Mesendoderm (in vitro differentiated cells): Measurements from ENCODE around the gene GLIS1.

Source experiments
- DNase-seq: peaks from one replicate; pipeline ENCODE4 v3.0.0; 2013
- H2AK5ac ChIP-seq: 2 replicates; pipeline ENCODE4 v1.6.1; 2013; ENCODE audit warnings: low read length, inconsistent platforms
- H2BK120ac ChIP-seq: 2 replicates; pipeline ENCODE4 v1.6.1; 2013; ENCODE audit warnings: low read depth, mild to moderate bottlenecking, low read length, moderate library complexity, mixed read lengths
- H2BK15ac ChIP-seq: replicated peaks from 2 replicates; pipeline ENCODE4 v1.6.1; 2013; ENCODE audit warnings: low read depth, mild to moderate bottlenecking, moderate library complexity
- H2BK5ac ChIP-seq: 2 replicates; pipeline ENCODE4 v1.6.1; 2013; ENCODE audit warnings: low read length, inconsistent platforms
- H3K18ac ChIP-seq: 2 replicates; pipeline ENCODE4 v1.6.1; 2013; ENCODE audit warnings: mild to moderate bottlenecking, low read length, mixed read lengths
- H3K23ac ChIP-seq: one replicate; pipeline ENCODE4 v1.6.1; 2013; ENCODE audit warnings: low read length
- H3K27ac ChIP-seq: 2 replicates; pipeline ENCODE4 v1.5.1; 2013; ENCODE audit warnings: low read depth, mild to moderate bottlenecking, inconsistent platforms, low read length, moderate library complexity
- H3K27me3 ChIP-seq: 2 replicates; pipeline ENCODE4 v1.6.1; 2013; ENCODE audit warnings: low read length, control low read depth, mild to moderate bottlenecking, inconsistent platforms; ENCODE audit not compliant: insufficient read depth, poor library complexity
- H3K36me3 ChIP-seq: 2 replicates; pipeline ENCODE4 v1.6.1; 2013; ENCODE audit warnings: low read length, inconsistent platforms; ENCODE audit not compliant: control insufficient read depth, insufficient read depth
- H3K4ac ChIP-seq: one replicate; pipeline ENCODE4 v1.6.1; 2013; ENCODE audit warnings: low read depth, mild to moderate bottlenecking, low read length, moderate library complexity
- H3K4me1 ChIP-seq: 2 replicates; pipeline ENCODE4 v1.6.1; 2013; ENCODE audit warnings: low read depth, low read length, inconsistent platforms; ENCODE audit not compliant: control insufficient read depth
- H3K4me2 ChIP-seq: 2 replicates; pipeline ENCODE4 v1.6.1; 2013; ENCODE audit warnings: low read length
- H3K4me3 ChIP-seq: 2 replicates; pipeline ENCODE4 v1.5.1; 2013; ENCODE audit warnings: mild to moderate bottlenecking, low read length
- H3K56ac ChIP-seq: one replicate; pipeline ENCODE4 v1.6.1; 2013; ENCODE audit warnings: low read length
- H3K79me1 ChIP-seq: 2 replicates; pipeline ENCODE4 v1.6.1; 2013; ENCODE audit warnings: low read length, inconsistent platforms
- H3K79me2 ChIP-seq: 2 replicates; pipeline ENCODE4 v1.6.1; 2013; ENCODE audit warnings: mild to moderate bottlenecking, low read length; ENCODE audit not compliant: control insufficient read depth, insufficient read depth
- H3K9ac ChIP-seq: 2 replicates; pipeline ENCODE4 v1.6.1; 2013; ENCODE audit warnings: low read length, inconsistent platforms
- H4K5ac ChIP-seq: one replicate; pipeline ENCODE4 v1.6.1; 2013; ENCODE audit warnings: low read length
- H4K8ac ChIP-seq: one replicate; pipeline ENCODE4 v1.6.1; 2013; ENCODE audit warnings: low read depth, mild to moderate bottlenecking, control low read depth, low read length, moderate library complexity
- WGBS: extraction: QIAGEN DNeasy Blood & Tissue Kit; methylation state at CpG from one replicate; pipeline ENCODE4 v1.1.7; 2013; ENCODE audit warnings: low lambda C conversion rate, missing lambda C conversion rate; ENCODE audit not compliant: insufficient coverage; ENCODE audit errors: extremely low coverage; 5-methylcytosine and 5-hydroxymethylcytosine counted together

The GLIS1 gene

DNA sequence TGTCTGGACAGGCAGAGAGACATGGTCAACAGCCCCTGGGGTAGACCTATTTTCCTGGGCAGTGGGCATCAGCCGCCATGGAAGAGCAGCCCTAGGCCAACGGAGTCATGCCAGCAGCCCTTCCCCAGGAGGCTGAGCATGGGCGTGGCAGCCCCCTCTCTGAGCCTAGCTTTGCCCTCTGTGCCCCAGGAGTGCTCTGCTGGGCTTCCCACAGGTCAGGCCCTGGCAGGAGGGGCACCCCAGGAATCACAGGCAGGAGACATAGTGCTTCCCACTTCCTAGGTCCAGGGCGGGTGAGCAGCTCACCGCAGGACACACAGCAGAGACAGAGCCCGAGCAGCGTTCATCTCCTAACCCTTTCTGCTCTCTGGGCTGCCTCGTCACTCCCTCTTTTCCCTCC lies 132.8 kb downstream of the GLIS1 start:
- no peak overlapping the region for H3K4me2 ChIP-seq
- H3K79me2 ChIP-seq, result no peaks in the 10 kb centered on the region
- no peak overlapping the region for H4K8ac ChIP-seq
- H3K27ac ChIP-seq, result no peak overlapping the region
- peaks cover 2% of the 10 kb centered on the region for H3K79me1 ChIP-seq
- no peak overlapping the region for H4K5ac ChIP-seq
- no peak overlapping the region for H2BK5ac ChIP-seq
- no peak for DNase-seq
- H3K9ac ChIP-seq, result no peak overlapping the region
- no peak overlapping the region for H2BK120ac ChIP-seq
- no peak overlapping the region for H3K4ac ChIP-seq
- no peak overlapping the region for H3K56ac ChIP-seq
- no peak overlapping the region for H3K23ac ChIP-seq
- H3K18ac ChIP-seq, result no peak overlapping the region
- no peak overlapping the region for H2AK5ac ChIP-seq
- H3K36me3 ChIP-seq, result no peaks in the 10 kb centered on the region
- no peaks in the 10 kb centered on the region for H3K4me1 ChIP-seq
- no peak overlapping the region for H3K4me3 ChIP-seq
- H2BK15ac ChIP-seq, result no peak overlapping the region
- no peaks in the 10 kb centered on the region for H3K27me3 ChIP-seq
- WGBS, result no CpG with 5 or more reads among the region's 8 CpGs

GRCh38 chr1:53605181-53605580 lies 133.8 kb downstream of the GLIS1 start:
- Histone ChIP-seq H3K79me1 (peaks cover 2% of the 10 kb centered on the region), H3K4me2 (no peak overlapping the region), H2BK120ac (no peak overlapping the region), H3K27ac (no peak overlapping the region), H3K23ac (no peak overlapping the region), H3K4me1 (no peaks in the 10 kb centered on the region), H3K9ac (no peak overlapping the region), H3K56ac (no peak overlapping the region), H3K4ac (no peak overlapping the region), H4K5ac (no peak overlapping the region), H2BK5ac (no peak overlapping the region), H3K18ac (no peak overlapping the region), H3K79me2 (no peaks in the 10 kb centered on the region), H2AK5ac (no peak overlapping the region), H2BK15ac (no peak overlapping the region), H3K4me3 (no peak overlapping the region), H4K8ac (no peak overlapping the region), H3K27me3 (no peaks in the 10 kb centered on the region), H3K36me3 (no peaks in the 10 kb centered on the region)
- DNase-seq, result no peak
- no CpG with 5 or more reads among the region's 8 CpGs for WGBS

GRCh38 chr1:53604291-53604919 lies 134.6 kb downstream of the GLIS1 start:
- no CpG with 5 or more reads among the region's 5 CpGs for WGBS
- Histone ChIP-seq H2BK15ac (no peak overlapping the region), H3K27ac (no peak overlapping the region), H2AK5ac (no peak overlapping the region), H4K5ac (no peak overlapping the region), H3K18ac (no peak overlapping the region), H3K36me3 (no peaks in the 10 kb centered on the region), H3K27me3 (no peaks in the 10 kb centered on the region), H3K4me2 (no peak overlapping the region), H3K4me3 (no peak overlapping the region), H2BK120ac (no peak overlapping the region), H2BK5ac (no peak overlapping the region), H4K8ac (no peak overlapping the region), H3K9ac (no peak overlapping the region), H3K79me2 (no peaks in the 10 kb centered on the region), H3K56ac (no peak overlapping the region), H3K4ac (no peak overlapping the region), H3K23ac (no peak overlapping the region), H3K4me1 (no peaks in the 10 kb centered on the region), H3K79me1 (peaks cover 2% of the 10 kb centered on the region)
- no peak for DNase-seq

GRCh38 chr1:53603431-53603830 lies 135.5 kb downstream of the GLIS1 start:
- Histone ChIP-seq H3K4ac (no peak overlapping the region), H2AK5ac (no peak overlapping the region), H2BK120ac (no peak overlapping the region), H4K8ac (no peak overlapping the region), H3K27ac (no peak overlapping the region), H4K5ac (no peak overlapping the region), H3K18ac (no peak overlapping the region), H3K23ac (no peak overlapping the region), H3K4me1 (no peaks in the 10 kb centered on the region), H3K9ac (no peak overlapping the region), H3K27me3 (no peaks in the 10 kb centered on the region), H3K4me2 (no peak overlapping the region), H3K4me3 (no peak overlapping the region), H3K56ac (no peak overlapping the region), H3K79me2 (no peaks in the 10 kb centered on the region), H3K79me1 (peaks cover 2% of the 10 kb centered on the region), H2BK15ac (no peak overlapping the region), H3K36me3 (no peaks in the 10 kb centered on the region), H2BK5ac (no peak overlapping the region)
- WGBS, result no CpG with 5 or more reads among the region's 6 CpGs
- DNase-seq, result no peak

DNA sequence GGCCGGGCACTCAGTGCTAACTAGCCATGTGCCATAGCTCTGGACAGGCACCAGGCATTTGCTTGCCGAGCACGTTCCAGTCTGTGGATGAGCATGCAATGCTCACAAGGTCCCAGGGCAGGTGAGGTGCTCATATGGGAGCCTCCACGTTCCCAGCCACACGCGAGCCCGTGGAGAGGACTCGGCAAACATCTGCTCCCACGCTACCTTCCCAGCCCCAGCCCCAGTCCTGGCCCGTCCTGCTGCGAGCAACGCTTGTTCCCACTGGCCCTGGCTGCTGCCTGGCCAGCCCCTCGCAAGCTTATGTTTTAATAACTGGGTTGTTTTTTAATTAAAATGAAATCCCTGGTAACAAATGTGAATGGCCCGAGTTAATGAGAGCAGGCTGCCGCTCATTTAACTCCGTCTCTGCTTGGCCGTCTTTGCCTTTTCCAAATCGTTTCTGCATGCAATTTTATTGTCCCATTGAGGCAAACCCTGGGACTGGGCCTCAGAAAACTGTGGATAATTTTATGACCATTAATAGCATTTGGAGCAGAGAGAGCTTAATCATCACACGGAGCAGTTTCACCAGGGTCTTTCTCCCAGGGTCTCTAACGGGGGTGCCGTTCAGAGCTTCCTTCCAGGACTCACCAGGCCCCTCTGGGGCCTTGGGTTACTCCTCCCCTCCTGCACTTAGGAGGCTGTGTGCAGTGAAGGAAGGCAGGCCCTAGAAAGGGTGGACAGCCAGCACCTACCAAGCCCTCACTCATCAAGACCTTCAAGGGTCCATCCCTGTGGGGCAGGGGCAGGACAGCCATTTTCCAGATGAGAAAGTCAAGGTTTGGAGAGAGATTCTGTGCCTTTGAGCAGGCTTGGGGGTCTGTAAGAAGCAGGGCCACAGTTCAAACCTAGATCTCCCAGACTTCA lies 136.8 kb downstream of the GLIS1 start:
- Histone ChIP-seq H3K18ac (no peak overlapping the region), H3K4ac (no peak overlapping the region), H3K27ac (no peak overlapping the region), H3K9ac (no peak overlapping the region), H3K4me3 (no peak overlapping the region), H2BK120ac (no peak overlapping the region), H3K23ac (no peak overlapping the region), H3K27me3 (no peaks in the 10 kb centered on the region), H3K79me1 (no peaks in the 10 kb centered on the region), H2AK5ac (no peak overlapping the region), H3K4me1 (no peaks in the 10 kb centered on the region), H3K4me2 (no peak overlapping the region), H2BK5ac (no peak overlapping the region), H4K8ac (no peak overlapping the region), H4K5ac (no peak overlapping the region), H2BK15ac (no peak overlapping the region), H3K56ac (no peak overlapping the region), H3K36me3 (no peaks in the 10 kb centered on the region), H3K79me2 (no peaks in the 10 kb centered on the region)
- no CpG with 5 or more reads among the region's 21 CpGs for WGBS
- DNase-seq, result no peak
